Peyer's patch (tissue), 4 donors: ENCODE measurements around the gene PXDN. TPM values are rescaled to one million over a fixed set of nuclear protein-coding genes. Genes with fewer than 3 reads are reported as not detected.

Experiments
- DNase-seq, 3 donors: peaks; one replicate each; pipeline ENCODE4 v3.0.0-alpha.2; 2017 to 2019
- H3K27ac ChIP-seq, 4 donors: fragments of 200-600 bp; sonication (generic); one replicate each; pipeline ENCODE4 v1.5.1; 2016 to 2019
- H3K27me3 ChIP-seq, 2 donors: fragments of 200-600 bp; sonication (generic); one replicate each; pipeline ENCODE4 v1.5.1; 2019
- H3K36me3 ChIP-seq, 3 donors: fragments of 200-600 bp; sonication (generic); one replicate each; pipeline ENCODE4 v1.5.1; 2016 to 2019
- H3K4me1 ChIP-seq, 4 donors: fragments of 200-600 bp; sonication (generic); one replicate each; pipeline ENCODE4 v1.5.1; 2016 to 2019
- H3K4me3 ChIP-seq, 4 donors: fragments of 200-600 bp; sonication (generic); 1 replicate in 3 of 4; 2 replicates in 1 of 4; pipeline ENCODE4 v1.5.1; 2016 to 2019; ENCODE audit warnings: mild to moderate bottlenecking in 1 of 4
- H3K9me3 ChIP-seq, 4 donors: fragments of 200-600 bp; sonication (generic); one replicate each; pipeline ENCODE4 v1.5.1; 2016 to 2019; ENCODE audit warnings: mild to moderate bottlenecking in 1 of 4
- CTCF ChIP-seq, 6 experiments: fragments of 450-650 bp in 4 of 6; fragments of 200-600 bp in 2 of 6; sonication (generic) in 1 of 6; IDR thresholded peaks; one replicate each; pipeline ENCODE4 v1.5.1; 2017 to 2019; ENCODE audit warnings: antibody characterized with exemption in 6 of 6, mild to moderate bottlenecking in 3 of 6, moderate library complexity in 1 of 6
- POLR2A ChIP-seq, 2 donors: fragments of 450-650 bp; IDR thresholded peaks; one replicate each; pipeline ENCODE4 v1.5.1; 2017; ENCODE audit warnings: antibody characterized with exemption in 2 of 2, mild to moderate bottlenecking in 2 of 2, moderate library complexity in 2 of 2
- total RNA-seq, 4 donors: library from RNA; depleted of rRNA; stranded (reverse); fragments of >200 nt; gene quantifications; one replicate each; pipeline ENCODE4 v1.1.0, GENCODE V29; 2016

The PXDN gene
- total RNA-seq, 4 donors from 2014 or later: 7.5 to 148 (median 21.0) TPM

- H3K4me3 ChIP-seq: no peak overlapping the region
- DNase-seq: peak in 1 of 3 donors; percentile 33
- peaks cover 0 to 41% (median 0%) of the 10 kb centered on the region in 3 donors for H3K36me3 ChIP-seq
- H3K27ac ChIP-seq: no peak overlapping the region
- no peaks in the 10 kb centered on the region for H3K27me3 ChIP-seq
- TF ChIP-seq POLR2A (IDR thresholded peaks at IDR 0.05) (no peak), CTCF (IDR thresholded peaks at IDR 0.05) (no peak)
- H3K9me3 ChIP-seq: no peaks in the 10 kb centered on the region
- no peaks in the 10 kb centered on the region for H3K4me1 ChIP-seq
Measured at GRCh38 chr2:1664698-1665097, 79.6 kb downstream of the PXDN start.

GRCh38 chr2:1664076-1664605, 80.2 kb downstream of the PXDN start:
- DNase-seq: peak in 1 of 3 donors; percentile 36
- Histone ChIP-seq H3K9me3 (no peaks in the 10 kb centered on the region), H3K4me1 (no peaks in the 10 kb centered on the region), H3K27ac (no peak overlapping the region), H3K4me3 (no peak overlapping the region), H3K36me3 (peaks cover 0 to 42% (median 0%) of the 10 kb centered on the region in 3 donors), H3K27me3 (no peaks in the 10 kb centered on the region)
- no peak for TF ChIP-seq CTCF (IDR thresholded peaks at IDR 0.05)
- TF ChIP-seq POLR2A (IDR thresholded peaks at IDR 0.05): no peak

GRCh38 chr2:1663621-1664020, 80.7 kb downstream of the PXDN start:
- Histone ChIP-seq H3K27ac (no peak overlapping the region), H3K27me3 (no peaks in the 10 kb centered on the region), H3K36me3 (peaks cover 0 to 42% (median 0%) of the 10 kb centered on the region in 3 donors), H3K9me3 (no peaks in the 10 kb centered on the region), H3K4me3 (no peak overlapping the region), H3K4me1 (no peaks in the 10 kb centered on the region)
- DNase-seq: no peak
- no peak for TF ChIP-seq CTCF (IDR thresholded peaks at IDR 0.05)
- TF ChIP-seq POLR2A (IDR thresholded peaks at IDR 0.05): no peak

GRCh38 chr2:1662606-1663180, 81.6 kb downstream of the PXDN start:
- Histone ChIP-seq H3K27me3 (no peaks in the 10 kb centered on the region), H3K4me1 (no peaks in the 10 kb centered on the region), H3K4me3 (no peak overlapping the region), H3K36me3 (peaks cover 0 to 42% (median 0%) of the 10 kb centered on the region in 3 donors), H3K9me3 (no peaks in the 10 kb centered on the region), H3K27ac (no peak overlapping the region)
- no peak for TF ChIP-seq CTCF (IDR thresholded peaks at IDR 0.05)
- TF ChIP-seq POLR2A (IDR thresholded peaks at IDR 0.05): no peak
- DNase-seq: peak in 1 of 3 donors; percentile 43

GRCh38 chr2:1661891-1662605, 82.3 kb downstream of the PXDN start:
- no peaks in the 10 kb centered on the region for H3K4me1 ChIP-seq
- H3K27ac ChIP-seq: no peak overlapping the region
- H3K36me3 ChIP-seq: peaks cover 0 to 42% (median 0%) of the 10 kb centered on the region in 3 donors
- TF ChIP-seq CTCF (IDR thresholded peaks at IDR 0.05) (no peak), POLR2A (IDR thresholded peaks at IDR 0.05) (no peak)
- no peak for DNase-seq
- no peak overlapping the region for H3K4me3 ChIP-seq
- no peaks in the 10 kb centered on the region for H3K27me3 ChIP-seq
- no peaks in the 10 kb centered on the region for H3K9me3 ChIP-seq
